NCI-H510A treated with DMSO at 0.1 percent for 48 hours (cell line): Measurements from ENCODE around the gene FEM1B.
A peak's percentile ranks its signal among the peaks of the same experiment; 100 is the strongest.

Experiments
- DNase-seq: peaks from one replicate; lab custom pipeline; 2025; lab: John Stamatoyannopoulos, UW

The FEM1B gene

GRCh38 chr15:68285259-68285980, 7.9 kb downstream of the FEM1B start:
- peak; percentile 3 for DNase-seq

DNA sequence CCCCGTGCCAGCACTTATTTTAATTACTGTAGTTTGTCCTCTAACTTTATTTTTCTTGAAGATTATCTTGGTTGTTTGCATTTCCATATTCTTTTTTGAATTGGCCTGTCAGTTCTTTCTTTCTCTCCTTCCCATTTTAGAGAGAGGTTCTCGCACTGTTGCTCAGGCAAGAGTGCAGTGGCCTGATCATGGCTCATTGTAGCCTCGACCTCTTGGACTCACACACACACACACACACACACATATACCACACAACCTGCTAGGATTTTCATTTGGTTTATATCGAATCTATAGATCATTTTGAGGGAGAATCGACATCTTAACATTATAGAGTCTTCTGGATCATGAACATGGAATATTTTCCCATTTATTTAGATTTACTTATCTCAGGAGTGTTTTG, 8.7 kb downstream of the FEM1B start:
- DNase-seq = no peak

- no peak for DNase-seq
Measured at GRCh38 chr15:68289057-68289456, 11.5 kb downstream of the FEM1B start.

DNA sequence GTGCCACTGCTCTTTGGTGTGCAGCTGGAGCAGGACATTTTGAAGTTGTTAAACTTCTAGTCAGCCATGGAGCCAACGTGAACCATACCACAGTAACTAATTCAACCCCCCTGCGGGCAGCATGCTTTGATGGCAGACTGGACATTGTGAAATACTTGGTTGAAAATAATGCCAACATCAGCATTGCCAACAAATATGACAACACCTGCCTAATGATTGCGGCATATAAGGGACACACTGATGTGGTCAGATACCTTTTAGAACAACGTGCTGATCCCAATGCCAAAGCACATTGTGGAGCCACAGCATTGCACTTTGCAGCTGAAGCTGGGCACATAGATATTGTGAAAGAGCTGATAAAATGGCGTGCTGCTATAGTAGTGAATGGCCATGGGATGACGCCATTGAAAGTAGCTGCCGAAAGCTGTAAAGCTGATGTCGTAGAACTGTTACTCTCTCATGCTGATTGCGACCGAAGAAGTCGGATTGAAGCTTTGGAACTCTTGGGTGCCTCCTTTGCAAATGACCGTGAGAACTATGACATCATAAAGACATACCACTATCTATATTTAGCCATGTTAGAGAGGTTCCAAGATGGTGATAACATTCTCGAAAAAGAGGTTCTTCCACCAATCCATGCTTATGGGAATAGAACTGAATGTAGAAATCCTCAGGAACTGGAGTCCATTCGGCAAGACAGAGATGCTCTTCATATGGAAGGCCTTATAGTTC, 12.2 kb downstream of the FEM1B start:
- DNase-seq = no peak

- DNase-seq = no peak
Measured at GRCh38 chr15:68290715-68291114, 13.2 kb downstream of the FEM1B start.

- DNase-seq = no peak
Measured at GRCh38 chr15:68292157-68292781, 14.7 kb downstream of the FEM1B start.

DNA sequence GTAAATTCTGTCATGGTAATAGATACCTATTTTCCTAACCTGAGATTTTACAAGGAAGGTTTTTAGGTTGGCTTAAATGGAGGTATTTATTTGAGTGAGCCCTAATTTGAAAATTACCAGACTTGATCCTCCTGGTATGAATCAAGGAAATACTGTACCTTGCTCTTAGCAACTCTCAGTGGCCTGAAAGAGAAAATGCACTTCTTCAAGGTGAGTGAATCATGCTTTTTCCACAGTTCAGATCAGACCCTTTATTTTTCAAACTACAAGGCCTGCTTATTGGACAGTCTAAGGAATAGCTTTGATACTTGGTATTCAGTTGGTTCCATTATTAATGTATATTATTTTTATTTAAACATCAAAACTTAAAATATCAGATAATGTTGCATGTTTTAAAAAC, 15.4 kb downstream of the FEM1B start:
- DNase-seq = no peak

DNA sequence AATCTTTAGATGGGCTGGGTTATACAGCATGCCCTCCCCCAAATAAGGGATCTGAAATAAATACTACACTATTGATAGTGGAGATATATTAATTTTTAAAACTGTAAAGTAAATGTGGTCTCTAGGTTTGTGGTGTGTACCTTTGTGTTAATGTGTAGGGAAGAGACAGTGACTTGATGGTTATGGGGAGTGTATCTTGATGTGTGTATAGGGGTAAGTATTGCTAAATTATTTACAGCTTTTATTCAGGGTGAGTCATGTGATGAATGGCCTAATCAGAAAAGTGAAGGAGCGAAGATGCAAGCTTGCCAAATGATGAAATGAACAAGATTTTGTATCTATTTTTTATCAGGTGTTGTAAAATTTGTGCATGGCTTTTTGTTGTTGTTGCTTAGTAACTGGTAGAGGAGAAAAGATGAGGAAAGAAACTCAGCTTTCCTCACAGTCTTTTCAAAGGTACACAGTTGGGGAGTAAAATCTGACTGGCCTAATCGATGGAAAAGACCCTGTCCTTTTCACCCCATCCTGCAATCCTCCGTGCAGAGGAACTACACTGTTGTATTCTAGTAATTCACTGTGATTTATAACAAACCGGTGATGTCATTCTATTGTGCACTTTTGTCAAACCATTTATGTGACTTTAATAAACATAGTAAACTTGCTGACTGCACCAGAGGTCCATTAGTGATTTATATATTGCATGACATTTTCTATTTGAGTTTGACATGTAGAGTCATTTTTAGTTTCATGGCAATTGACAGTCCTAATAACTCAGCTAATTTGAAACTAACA, 17.7 kb downstream of the FEM1B start:
- DNase-seq = no peak

- DNase-seq = no peak
Measured at GRCh38 chr15:68298336-68298735, 20.8 kb downstream of the FEM1B start.

DNA sequence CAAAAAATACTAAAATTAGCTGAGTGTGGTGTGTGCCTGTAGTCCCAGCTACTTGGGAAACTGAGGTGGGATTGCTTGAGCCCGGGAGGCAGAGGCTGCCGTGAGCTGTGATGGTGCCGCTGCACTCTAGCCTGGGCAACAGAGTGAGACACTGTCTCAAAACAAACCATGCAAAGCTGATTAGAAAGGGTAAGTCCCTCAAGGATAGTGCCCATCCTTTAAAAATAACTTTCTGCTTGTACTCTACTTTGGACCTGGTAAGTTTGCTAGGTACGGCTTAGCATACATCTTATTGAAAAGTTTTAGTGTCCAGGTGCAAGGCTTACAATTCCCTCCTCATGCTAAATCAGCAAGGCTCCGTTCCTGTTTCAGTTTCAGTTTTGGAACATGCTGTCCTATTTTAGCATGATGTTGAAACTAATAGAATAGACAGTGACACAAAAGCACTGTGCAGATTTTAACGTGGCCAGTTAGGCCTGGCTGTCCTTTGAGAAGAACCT, 21.4 kb downstream of the FEM1B start:
- no peak for DNase-seq

DNA sequence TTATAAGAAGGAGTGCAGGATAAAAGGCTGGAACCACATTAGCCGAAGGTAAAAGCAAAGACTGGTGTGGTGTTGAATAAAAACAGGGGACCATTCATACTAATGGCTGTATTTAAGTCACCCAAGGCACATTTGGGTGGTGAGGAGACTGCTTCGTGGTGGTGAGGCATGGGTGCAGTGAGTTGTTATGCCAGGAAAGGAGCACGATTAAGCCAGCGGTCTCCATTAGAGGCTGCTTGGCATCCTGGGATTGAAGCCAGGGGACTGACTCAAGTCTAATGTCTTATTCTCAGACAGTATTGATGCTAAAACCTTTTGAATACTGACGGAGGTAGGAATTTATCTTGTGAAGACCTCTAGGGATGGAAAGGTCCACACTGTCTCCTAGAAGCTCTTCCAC, 21.9 kb downstream of the FEM1B start:
- DNase-seq = no peak

DNA sequence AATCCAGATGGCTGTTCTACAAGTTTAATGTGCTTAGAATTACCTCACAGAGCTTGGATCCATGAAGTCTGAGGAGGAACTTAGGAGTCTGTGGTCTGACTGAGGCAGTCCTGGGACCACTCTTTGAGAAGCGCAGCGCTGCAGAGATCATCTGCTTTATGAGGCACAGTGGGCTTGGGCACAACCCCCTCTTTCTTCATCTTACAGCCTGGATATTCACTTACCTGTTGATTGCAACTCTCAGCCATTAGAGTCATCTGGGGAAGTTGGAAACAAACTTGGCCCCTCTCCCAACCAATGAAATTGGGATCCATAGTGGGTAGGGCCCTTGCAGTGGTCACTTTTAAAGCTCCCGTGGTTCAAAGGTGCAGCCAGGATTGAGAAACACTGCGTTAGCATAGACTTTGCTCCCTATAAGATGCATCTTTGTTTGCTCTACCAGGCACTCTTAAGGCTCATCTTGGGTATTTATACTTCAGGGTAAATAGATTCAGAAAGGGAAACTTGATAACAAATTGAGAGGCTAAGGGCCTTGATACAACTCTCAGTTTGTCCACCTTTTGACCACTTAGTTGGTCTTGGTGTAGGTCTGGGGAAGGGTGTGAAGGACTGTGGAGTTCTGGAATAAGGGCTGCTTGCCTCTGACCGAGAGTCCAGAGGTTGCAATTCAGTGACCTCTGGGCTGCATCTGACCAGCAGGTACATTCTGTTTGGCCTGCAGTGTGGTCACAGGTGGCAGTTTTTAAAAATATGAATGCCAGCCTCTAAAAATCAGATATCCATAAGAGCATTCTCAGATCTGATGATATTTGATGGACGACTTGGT, 22.8 kb downstream of the FEM1B start:
- no peak for DNase-seq

- no peak for DNase-seq
Measured at GRCh38 chr15:68301301-68301700, 23.8 kb downstream of the FEM1B start.

DNA sequence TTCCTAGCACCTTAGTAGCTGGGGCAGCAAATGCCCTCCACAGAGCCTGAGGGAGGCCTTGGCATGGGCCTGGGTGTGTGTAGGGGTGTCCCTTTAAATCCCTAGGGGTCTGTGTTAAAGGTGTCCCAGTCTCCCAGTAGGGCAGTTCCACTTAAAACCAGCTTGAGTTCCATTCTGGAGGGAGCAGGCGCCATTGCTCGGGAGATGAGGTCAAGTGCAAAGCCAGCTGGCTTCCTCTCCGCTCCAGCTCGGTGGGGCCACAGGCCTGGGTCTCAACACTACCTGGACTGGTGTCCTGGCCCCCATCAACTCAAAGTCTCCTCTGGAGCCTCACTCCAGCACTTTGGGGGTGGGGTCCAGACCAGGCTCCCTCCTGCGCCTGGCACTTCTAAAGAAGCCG, 25.2 kb downstream of the FEM1B start:
- DNase-seq = no peak

DNA sequence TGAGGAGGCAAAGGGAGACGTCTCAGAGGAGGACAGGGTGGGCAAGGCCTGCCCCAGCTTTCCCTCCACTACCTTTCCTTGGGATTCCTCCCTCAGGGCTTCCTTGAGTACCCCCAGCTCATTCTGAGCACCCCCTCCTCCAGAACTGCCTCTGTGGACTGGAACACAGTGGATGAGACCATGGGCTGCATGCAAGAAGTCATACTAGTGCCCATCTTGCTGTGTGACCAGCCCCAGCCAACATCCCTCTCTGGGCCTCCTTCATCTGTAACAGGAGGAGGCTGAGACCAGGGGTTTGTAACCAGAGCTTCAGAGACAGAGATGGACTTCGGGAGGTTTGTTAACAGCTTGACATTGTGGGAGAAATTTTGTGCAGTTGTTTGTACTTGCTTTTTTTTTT, 25.6 kb downstream of the FEM1B start:
- no peak for DNase-seq

- DNase-seq = no peak
Measured at GRCh38 chr15:68303560-68304436, 26.3 kb downstream of the FEM1B start.

GRCh38 chr15:68304589-68305337, 27.2 kb downstream of the FEM1B start:
- peak; percentile 26 for DNase-seq

- no peak for DNase-seq
Measured at GRCh38 chr15:68305420-68305871, 27.9 kb downstream of the FEM1B start.

DNA sequence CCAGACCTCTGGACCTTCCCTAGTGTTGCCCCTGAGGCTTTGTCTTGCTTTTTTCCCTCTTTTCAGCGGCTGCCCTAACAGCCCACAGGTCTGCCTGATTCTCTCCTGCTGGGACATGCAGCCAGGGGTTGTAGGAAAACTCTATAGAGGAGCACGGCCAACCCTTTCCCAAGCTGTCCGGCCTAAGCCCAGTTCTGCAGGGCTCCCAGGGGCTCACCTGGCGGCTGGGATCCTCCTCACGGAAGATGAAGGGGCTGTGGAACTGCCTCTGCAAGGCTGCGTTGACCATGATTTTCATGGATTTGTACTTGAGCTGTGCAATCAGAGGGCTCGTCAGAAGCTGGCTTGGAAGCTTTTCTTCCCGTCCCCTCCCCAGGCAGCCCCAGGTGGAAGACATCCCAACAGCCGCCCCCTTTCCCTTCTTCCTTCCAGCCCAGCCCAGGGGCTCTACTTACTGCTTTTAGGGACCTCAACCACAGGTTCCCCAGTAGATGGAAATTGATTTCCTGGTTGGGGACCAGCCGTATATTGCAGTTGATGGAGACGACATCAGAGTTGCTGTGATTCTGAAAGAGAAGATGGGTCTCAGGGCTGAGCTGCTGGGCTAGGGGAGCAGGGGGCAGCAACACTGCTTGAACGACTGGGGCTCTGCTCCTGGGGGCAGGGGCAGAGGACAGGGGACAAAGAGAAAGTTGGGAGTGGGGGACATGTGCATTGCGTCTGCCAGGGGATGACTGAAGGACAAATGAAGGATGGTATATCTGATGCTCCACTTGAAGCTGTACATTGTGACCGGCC, 29.8 kb downstream of the FEM1B start:
- no peak for DNase-seq
